Neuron (in vitro differentiated cells): ENCODE results near the gene GRHPR.
"Not testable (repeated sequence)": the region's sequence is repeated elsewhere in the genome, so short reads cannot be mapped to it uniquely, and the experiment has no call there.

ENCODE experiments used
- H2AFZ ChIP-seq: one replicate; pipeline ENCODE4 v1.6.1; 2013; ENCODE audit warnings: low read depth, mild to moderate bottlenecking, inconsistent platforms, low read length, moderate library complexity
- H3K27me3 ChIP-seq: one replicate; pipeline ENCODE4 v1.6.1; 2013; ENCODE audit warnings: low read length; ENCODE audit not compliant: insufficient read depth
- H3K36me3 ChIP-seq: one replicate; pipeline ENCODE4 v1.6.1; 2013; ENCODE audit warnings: low read length; ENCODE audit not compliant: insufficient read depth
- H3K4me1 ChIP-seq: one replicate; pipeline ENCODE4 v1.6.1; 2013; ENCODE audit warnings: low read length; ENCODE audit not compliant: insufficient read depth
- H3K4me3 ChIP-seq: 2 replicates; pipeline ENCODE4 v1.5.1; 2013; ENCODE audit warnings: mild to moderate bottlenecking, low read length, moderate library complexity
- H3K9me3 ChIP-seq: one replicate; pipeline ENCODE4 v1.6.1; 2013; ENCODE audit warnings: low read length

GRHPR gene

DNA sequence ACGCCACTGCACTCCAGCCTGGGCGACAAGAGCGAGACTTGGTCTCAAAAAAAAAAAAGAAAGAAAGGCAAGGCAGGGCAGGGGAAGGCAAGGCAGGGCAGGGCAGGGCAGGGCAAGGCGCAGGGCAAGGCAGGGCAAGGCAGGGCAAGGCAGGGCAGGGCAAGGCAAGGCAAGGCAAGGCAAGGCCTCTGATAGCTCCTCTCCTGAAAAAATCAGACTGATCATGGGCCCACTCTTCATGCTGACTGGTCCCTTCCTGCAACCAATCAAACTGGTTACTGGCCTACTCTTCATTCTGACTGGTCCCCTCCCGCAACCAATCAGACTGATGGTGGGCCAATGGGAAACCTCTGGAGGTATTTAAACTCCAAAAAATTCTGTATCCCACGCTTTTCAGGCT, 46.1 kb downstream of the GRHPR start:
- Histone ChIP-seq H2AFZ (no peak overlapping the region), H3K9me3 (peaks cover under 1% of the 10 kb centered on the region), H3K4me3 (no peak overlapping the region), H3K27me3 (no peaks in the 10 kb centered on the region), H3K36me3 (no peaks in the 10 kb centered on the region), H3K4me1 (peaks cover 18% of the 10 kb centered on the region)

DNA sequence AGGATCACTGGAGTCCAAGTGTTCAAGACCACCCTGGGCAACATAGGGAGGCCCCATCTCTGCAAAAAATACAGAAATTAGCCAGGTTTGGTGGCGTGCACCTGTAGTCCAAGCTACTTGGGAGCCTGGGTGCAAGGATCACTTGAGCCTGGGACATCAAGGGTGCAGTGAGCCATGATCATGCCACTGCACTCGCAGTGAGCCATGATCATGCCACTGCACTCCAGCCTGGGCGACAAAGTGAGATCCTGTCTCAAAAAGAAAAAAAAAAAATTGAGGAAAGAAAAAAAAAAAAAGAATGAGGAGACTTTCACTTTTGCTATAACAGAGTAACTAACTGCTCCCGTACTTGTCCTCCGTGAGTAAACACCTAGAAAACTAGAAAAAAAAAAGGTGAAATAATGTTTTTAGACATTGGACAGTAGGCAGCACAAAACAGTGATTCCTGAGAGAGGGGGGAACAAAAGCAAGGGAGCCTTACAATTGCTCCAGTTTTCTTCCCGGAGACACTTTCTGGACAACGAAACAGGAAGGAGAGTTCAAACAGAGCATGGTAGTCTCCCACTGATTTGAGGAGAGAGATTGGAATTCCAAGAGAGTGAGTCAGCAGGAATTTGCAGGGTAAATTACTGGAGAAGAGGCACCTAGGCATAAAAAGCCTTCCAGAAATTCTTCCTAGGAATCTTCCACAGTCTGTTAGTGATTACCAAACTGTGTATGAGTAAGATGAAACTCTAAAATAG, 49.6 kb downstream of the GRHPR start:
- H3K4me1 ChIP-seq = peaks cover 10% of the 10 kb centered on the region
- no peaks in the 10 kb centered on the region for H3K36me3 ChIP-seq
- peak overlapping the region; percentile 16 for H2AFZ ChIP-seq
- H3K27me3 ChIP-seq = no peaks in the 10 kb centered on the region
- H3K4me3 ChIP-seq = peak overlapping the region; percentile 22
- peaks cover 6% of the 10 kb centered on the region for H3K9me3 ChIP-seq

DNA sequence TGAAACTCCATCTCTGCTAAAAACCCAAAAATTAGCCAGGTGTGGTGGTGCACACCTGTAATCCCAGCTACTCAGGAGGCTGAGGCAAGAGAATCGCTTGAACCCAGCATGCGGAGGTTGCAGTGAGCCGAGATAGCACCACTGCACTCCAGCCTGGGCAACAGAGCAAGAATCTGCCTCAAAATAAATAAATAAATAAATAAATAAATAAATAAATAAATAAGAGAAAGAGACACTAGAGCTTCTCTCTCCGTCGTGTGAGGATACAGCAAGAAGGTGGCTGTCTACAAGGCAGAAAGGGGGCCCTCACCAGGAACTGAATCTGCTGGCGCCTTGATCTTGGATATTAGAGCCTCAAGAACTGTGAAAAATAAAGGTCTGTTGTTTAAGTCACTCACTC, 51.5 kb downstream of the GRHPR start:
- H2AFZ ChIP-seq, H3K4me1 ChIP-seq, H3K36me3 ChIP-seq, H3K27me3 ChIP-seq, H3K4me3 ChIP-seq, H3K9me3 ChIP-seq: not testable (repeated sequence)

GRCh38 chr9:37474438-37474837, 51.9 kb downstream of the GRHPR start:
- Histone ChIP-seq H3K9me3 (peaks cover 6% of the 10 kb centered on the region), H3K36me3 (no peaks in the 10 kb centered on the region), H3K4me1 (peaks cover 9% of the 10 kb centered on the region), H3K4me3 (no peak overlapping the region), H2AFZ (no peak overlapping the region), H3K27me3 (no peaks in the 10 kb centered on the region)

DNA sequence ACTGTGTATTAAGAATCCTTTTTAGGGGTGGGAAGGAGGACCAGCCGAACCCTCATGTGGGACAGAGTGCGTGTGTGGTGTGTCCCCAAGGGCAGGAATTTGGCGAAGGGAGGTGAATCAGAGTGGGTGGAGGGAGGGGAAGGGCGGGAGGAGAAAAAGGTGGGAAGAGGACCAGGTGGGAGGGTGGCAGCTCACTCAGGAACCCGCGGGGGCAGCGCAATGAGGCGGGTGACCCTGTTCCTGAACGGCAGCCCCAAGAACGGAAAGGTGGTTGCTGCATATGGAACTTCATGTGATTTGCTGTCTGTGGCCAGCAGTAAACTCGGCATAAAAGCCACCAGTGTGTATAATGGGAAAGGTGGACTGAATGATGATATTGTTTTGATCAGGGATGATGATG, 54.4 kb downstream of the GRHPR start:
- H3K4me1 ChIP-seq = peaks cover 7% of the 10 kb centered on the region
- no peak overlapping the region for H2AFZ ChIP-seq
- H3K4me3 ChIP-seq = no peak overlapping the region
- H3K27me3 ChIP-seq = no peaks in the 10 kb centered on the region
- H3K36me3 ChIP-seq = no peaks in the 10 kb centered on the region
- H3K9me3 ChIP-seq = peaks cover 6% of the 10 kb centered on the region

GRCh38 chr9:37477443-37477842, 54.9 kb downstream of the GRHPR start:
- H2AFZ ChIP-seq, H3K27me3 ChIP-seq, H3K9me3 ChIP-seq, H3K36me3 ChIP-seq, H3K4me3 ChIP-seq, H3K4me1 ChIP-seq: not testable (repeated sequence)

DNA sequence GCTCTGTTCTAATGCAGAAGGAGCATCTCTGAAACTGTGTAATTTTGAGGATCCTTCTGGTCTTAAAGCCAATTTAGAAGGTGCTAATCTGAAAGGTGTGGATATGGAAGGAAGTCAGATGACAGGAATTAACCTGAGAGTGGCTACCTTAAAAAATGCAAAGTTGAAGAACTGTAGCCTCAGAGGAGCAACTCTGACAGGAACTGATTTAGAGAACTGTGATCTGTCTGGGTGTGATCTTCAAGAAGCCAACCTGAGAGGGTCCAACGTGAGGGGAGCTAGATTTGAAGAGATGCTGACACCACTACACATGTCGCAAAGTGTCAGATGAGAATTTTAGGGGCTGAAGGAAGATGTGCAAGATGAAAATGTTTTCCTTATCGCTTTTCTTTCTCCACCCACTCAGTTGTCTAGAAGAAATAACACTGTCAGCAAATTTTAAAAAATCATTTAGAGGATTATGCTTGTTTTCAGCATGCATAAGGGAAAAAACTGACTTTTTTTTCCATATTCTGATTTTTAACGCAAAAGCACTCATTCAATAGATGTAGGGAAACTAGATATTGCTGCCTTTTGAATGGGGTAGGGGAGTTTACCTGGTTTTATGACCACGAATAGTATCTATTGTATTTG, 55.6 kb downstream of the GRHPR start:
- not testable (repeated sequence) for H3K4me1 ChIP-seq, H3K27me3 ChIP-seq, H3K4me3 ChIP-seq, H2AFZ ChIP-seq, H3K36me3 ChIP-seq, H3K9me3 ChIP-seq

DNA sequence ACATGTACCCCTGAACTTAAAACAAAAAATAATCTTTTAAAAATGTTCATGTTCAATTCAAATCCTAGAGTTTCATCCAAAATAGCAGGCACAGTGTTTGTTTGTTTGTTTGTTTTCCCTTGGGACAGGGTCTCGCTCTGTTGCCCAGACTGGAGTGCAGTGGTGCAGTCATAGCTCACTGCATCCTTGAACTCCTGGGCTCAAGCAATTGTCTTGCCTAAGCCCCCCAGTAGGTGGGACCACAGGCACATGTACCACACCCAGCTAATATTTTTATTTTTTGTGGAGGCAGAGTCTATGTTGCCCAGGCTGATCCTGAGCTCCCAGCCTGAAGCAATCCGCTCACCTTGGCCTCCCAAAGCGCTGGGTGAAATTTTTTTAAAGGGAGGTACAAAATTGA, 58.3 kb downstream of the GRHPR start:
- Histone ChIP-seq H3K36me3 (no peaks in the 10 kb centered on the region), H3K9me3 (no peaks in the 10 kb centered on the region), H3K4me1 (peaks cover 3% of the 10 kb centered on the region), H3K27me3 (no peaks in the 10 kb centered on the region), H3K4me3 (no peak overlapping the region), H2AFZ (no peak overlapping the region)

DNA sequence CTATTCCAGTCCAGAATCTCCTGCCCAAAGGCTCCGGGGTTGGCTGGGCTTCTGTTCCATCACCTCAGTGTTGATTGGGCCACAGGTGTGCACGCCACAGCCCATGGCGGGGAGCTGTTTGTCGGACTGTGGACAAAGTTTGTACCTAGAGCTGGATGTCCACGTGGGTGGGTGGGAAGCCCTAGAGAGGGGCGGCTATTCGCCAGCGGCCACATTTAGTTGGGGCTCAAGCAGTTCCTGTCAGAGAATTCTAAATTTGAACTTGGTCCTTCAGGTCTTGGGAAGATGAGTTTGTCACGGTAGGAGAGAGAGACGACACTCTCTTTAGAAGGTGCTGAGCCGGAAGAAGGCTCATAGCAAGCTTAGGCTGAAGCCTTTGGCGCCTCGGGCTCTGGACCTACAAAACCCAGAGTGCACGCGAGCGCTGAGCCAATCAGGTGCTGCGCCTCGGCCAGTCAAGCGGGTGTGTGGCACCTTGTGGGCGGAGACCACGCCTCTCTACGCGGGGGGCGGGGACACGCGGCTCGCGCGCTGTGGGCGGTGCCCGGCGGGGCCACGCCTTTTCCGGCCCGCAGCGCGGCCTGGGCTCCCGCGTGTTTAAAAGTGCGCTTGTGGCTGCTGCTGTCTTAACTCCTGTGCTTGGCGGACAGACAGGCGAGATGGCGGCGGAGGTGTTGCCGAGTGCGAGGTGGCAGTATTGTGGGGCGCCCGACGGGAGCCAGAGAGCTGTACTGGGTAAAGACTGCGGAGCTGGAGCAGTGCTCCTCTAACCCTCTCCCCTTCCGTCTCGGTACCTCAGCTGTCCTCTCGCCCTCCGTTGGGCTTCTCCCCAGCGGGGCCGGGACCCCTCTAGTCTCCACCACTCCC, 63.1 kb downstream of the GRHPR start, which contains the start of gene POLR1E:
Gene POLR1E (plus strand): TSS at position 560 of the 867 bp plus-strand sequence. CDS start 100 bp downstream, at position 660.
- Histone ChIP-seq H3K27me3 (no peaks in the 10 kb centered on the region), H3K4me1 (peaks cover 18% of the 10 kb centered on the region), H2AFZ (peak within 1 kb of the TSS; percentile 93), H3K9me3 (no peaks in the 10 kb centered on the region), H3K4me3 (peak within 1 kb of the TSS; percentile 82), H3K36me3 (peaks cover 18% of the 10 kb centered on the region)

- peaks cover 18% of the 10 kb centered on the region for H3K4me1 ChIP-seq
- no peaks in the 10 kb centered on the region for H3K9me3 ChIP-seq
- no peaks in the 10 kb centered on the region for H3K27me3 ChIP-seq
- H3K4me3 ChIP-seq = peak overlapping the region; percentile 82
- peak overlapping the region; percentile 93 for H2AFZ ChIP-seq
- H3K36me3 ChIP-seq = peaks cover 18% of the 10 kb centered on the region
These were observed 63.7 kb downstream of the GRHPR start for GRCh38 chr9:37486256-37486615.
